Brain microvascular endothelial cell (primary cell): ENCODE data around the gene TRAP1.

Experiments
- DNase-seq: peaks from one replicate; pipeline ENCODE4 v3.0.0-alpha.2; 2020
- H3K27ac ChIP-seq: fragments of 250-450 bp; sonication (Bioruptor Pico); 2 replicates; pipeline ENCODE4 v1.5.1; 2020; ENCODE audit warnings: mild to moderate bottlenecking, moderate library complexity
- H3K27me3 ChIP-seq: fragments of 250-450 bp; sonication (Bioruptor Pico); replicated peaks from 2 replicates; pipeline ENCODE4 v1.5.1; 2020; ENCODE audit warnings: mild to moderate bottlenecking
- H3K36me3 ChIP-seq: fragments of 250-450 bp; sonication (Bioruptor Pico); replicated peaks from 2 replicates; pipeline ENCODE4 v1.5.1; 2020; ENCODE audit warnings: mild to moderate bottlenecking
- H3K4me3 ChIP-seq: 2 replicates; pipeline ENCODE4 v1.5.1; 2011; ENCODE audit warnings: low read depth, mild to moderate bottlenecking, control low read depth, low read length, moderate library complexity
- CTCF ChIP-seq: IDR thresholded peaks from 2 replicates; pipeline ENCODE4 v1.5.1; 2011; ENCODE audit warnings: low read depth, mild to moderate bottlenecking, moderate library complexity, low read length, control low read depth, inconsistent platforms; ENCODE audit errors: missing control alignments
- in situ Hi-C: cut with HindIII; loops from 2 replicates; pipeline ENCODE4 v1.10.0; 2017; ENCODE audit warnings: low sequenced_read_pairs, low pct_ligation_motif_present

TRAP1 gene

GRCh38 chr16:3640207-3640606 lies 77.1 kb downstream of the TRAP1 start:
- no peaks in the 10 kb centered on the region for H3K27me3 ChIP-seq
- H3K36me3 ChIP-seq, result no peaks in the 10 kb centered on the region
- no peak overlapping the region for H3K27ac ChIP-seq
- in situ Hi-C loops, result no loop called here
- DNase-seq, result no peak
- no peak overlapping the region for H3K4me3 ChIP-seq
- TF ChIP-seq CTCF, result no peak

GRCh38 chr16:3638916-3639644 lies 78.2 kb downstream of the TRAP1 start:
- no peak overlapping the region for H3K4me3 ChIP-seq
- no peaks in the 10 kb centered on the region for H3K27me3 ChIP-seq
- no peak for DNase-seq
- H3K27ac ChIP-seq, result no peak overlapping the region
- H3K36me3 ChIP-seq, result no peaks in the 10 kb centered on the region
- in situ Hi-C loops, result no loop called here
- TF ChIP-seq CTCF, result no peak

DNA sequence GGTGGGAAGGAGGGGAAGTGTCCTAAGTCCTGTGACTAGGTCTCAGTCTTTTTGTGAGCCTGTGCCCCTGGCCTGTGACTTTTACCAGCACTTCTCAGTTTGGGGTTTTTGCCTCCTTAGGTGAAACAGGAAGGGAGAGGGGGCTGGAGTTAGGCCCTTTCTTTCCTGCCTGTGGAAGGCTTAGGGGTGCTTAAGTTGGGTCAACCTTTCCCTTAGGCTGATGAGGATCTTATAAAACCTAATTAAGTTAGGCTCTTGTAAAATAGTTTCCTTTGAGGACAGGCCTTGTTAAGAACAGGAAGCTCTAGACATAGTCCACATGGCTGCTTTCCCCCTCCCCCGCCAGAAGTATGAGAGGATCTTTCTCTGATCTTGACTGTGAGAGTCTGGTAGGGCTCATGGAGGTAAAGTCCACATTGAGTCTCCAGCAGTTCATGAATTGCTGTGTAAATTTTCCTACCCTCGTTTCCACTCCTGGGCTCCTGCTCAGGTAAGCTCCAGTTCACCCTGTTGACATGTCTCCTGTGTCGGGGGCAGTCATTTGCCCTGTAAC lies 79.9 kb downstream of the TRAP1 start:
- H3K36me3 ChIP-seq, result no peaks in the 10 kb centered on the region
- no peak overlapping the region for H3K27ac ChIP-seq
- no peaks in the 10 kb centered on the region for H3K27me3 ChIP-seq
- TF ChIP-seq CTCF, result no peak
- no peak for DNase-seq
- H3K4me3 ChIP-seq, result no peak overlapping the region
- in situ Hi-C loops, result no loop called here

- no peak for DNase-seq
- Histone ChIP-seq H3K36me3 (no peaks in the 10 kb centered on the region), H3K27me3 (no peaks in the 10 kb centered on the region), H3K27ac (no peak overlapping the region), H3K4me3 (no peak overlapping the region)
- in situ Hi-C loops, result no loop called here
- no peak for TF ChIP-seq CTCF
These were observed 91.2 kb downstream of the TRAP1 start for GRCh38 chr16:3625911-3626732.

GRCh38 chr16:3625331-3625730 lies 92.0 kb downstream of the TRAP1 start:
- DNase-seq, result no peak
- no peaks in the 10 kb centered on the region for H3K27me3 ChIP-seq
- in situ Hi-C loops, result no loop called here
- no peaks in the 10 kb centered on the region for H3K36me3 ChIP-seq
- no peak overlapping the region for H3K27ac ChIP-seq
- no peak for TF ChIP-seq CTCF
- H3K4me3 ChIP-seq, result no peak overlapping the region
